Mesothelial cell of epicardium (in vitro differentiated cells): ENCODE data around the gene PON2. TPM values are rescaled to one million over a fixed set of nuclear protein-coding genes. Genes with fewer than 3 reads are reported as not detected.
"Not testable (repeated sequence)": the region's sequence is repeated elsewhere in the genome, so short reads cannot be mapped to it uniquely, and the experiment has no call there.

Experiments used
- DNase-seq, 2 experiments: peaks; one replicate each; pipeline ENCODE4 v3.0.0; 2021; ENCODE audit warnings: low spot score in 2 of 2; ENCODE audit not compliant: unreplicated experiment in 2 of 2
- H3K27ac Mint-ChIP-seq: 2 replicates; pipeline ENCODE4 v1.8.0; 2021; ENCODE audit warnings: mixed read lengths
- H3K27me3 Mint-ChIP-seq: 2 replicates; pipeline ENCODE4 v1.8.0; 2021; ENCODE audit warnings: low read depth, mixed read lengths
- H3K36me3 Mint-ChIP-seq: 2 replicates; pipeline ENCODE4 v1.8.0; 2021; ENCODE audit warnings: mixed read lengths
- H3K4me1 Mint-ChIP-seq: 2 replicates; pipeline ENCODE4 v1.8.0; 2021; ENCODE audit warnings: mixed read lengths
- H3K4me3 Mint-ChIP-seq: 2 replicates; pipeline ENCODE4 v1.8.0; 2021; ENCODE audit warnings: mild to moderate bottlenecking, moderate library complexity, mixed read lengths
- H3K9me3 Mint-ChIP-seq: 2 replicates; pipeline ENCODE4 v1.8.0; 2021; ENCODE audit warnings: mixed read lengths
- CTCF ChIP-seq: fragments of 200-600 bp; sonication (generic); IDR thresholded peaks from one replicate; pipeline ENCODE4 v1.5.0; 2021; ENCODE audit warnings: antibody characterized with exemption; ENCODE audit not compliant: unreplicated experiment
- total RNA-seq: library from RNA; stranded (reverse); gene quantifications from 3 replicates; pipeline ENCODE4 v1.2.1, GENCODE V29; 2021

The PON2 gene
- total RNA-seq, 1 donor from 2014 or later: 115 TPM

GRCh38 chr7:95470452-95470851 is 35.6 kb upstream of the PON2 start:
- no peak for DNase-seq
- Mint-ChIP-seq H3K36me3 (no peaks in the 10 kb centered on the region), H3K27me3 (no peaks in the 10 kb centered on the region), H3K27ac (no peak overlapping the region), H3K4me1 (peaks cover 23% of the 10 kb centered on the region), H3K4me3 (no peak overlapping the region), H3K9me3 (no peaks in the 10 kb centered on the region)
- TF ChIP-seq CTCF: no peak

DNA sequence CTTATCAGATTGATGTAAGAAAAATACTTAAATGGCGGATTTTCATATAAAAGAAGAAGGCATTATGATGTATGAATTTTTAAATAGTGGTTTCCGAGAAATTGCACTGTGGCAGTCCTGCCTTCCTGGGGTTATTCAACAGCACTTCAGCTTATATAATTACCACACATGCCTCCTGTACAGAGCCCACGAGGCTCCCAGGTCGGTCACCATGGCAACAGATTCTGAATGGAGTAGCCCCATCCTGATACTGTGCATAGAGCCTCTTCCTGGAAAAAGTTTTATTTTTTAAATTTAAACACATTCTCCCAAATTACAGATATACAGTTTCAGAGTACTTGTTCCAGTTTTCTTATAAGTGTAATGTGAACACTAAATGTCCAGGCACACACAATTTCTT is 35.0 kb upstream of the PON2 start:
- TF ChIP-seq CTCF: no peak
- Mint-ChIP-seq H3K27ac (no peak overlapping the region), H3K4me1 (peaks cover 23% of the 10 kb centered on the region), H3K36me3 (no peaks in the 10 kb centered on the region), H3K4me3 (no peak overlapping the region), H3K27me3 (no peaks in the 10 kb centered on the region), H3K9me3 (no peaks in the 10 kb centered on the region)
- DNase-seq: no peak

DNA sequence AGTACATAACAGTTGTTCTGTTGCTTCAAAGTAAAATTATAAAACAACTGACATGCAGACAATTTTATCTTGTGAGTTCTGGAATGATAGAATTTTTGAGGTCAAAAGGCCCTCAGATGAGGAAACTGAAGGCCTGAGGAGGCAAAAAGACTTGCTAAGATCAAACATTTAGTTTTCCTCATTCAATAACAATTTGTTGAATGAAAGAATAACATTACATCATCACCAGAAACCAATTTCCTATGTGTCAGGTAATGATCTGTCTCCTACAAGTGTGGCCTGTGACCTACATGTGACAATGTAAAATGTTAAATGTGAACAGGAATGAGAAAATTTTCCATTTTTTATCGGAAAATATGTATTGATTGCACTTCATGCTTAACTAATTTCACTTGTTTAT is 34.4 kb upstream of the PON2 start:
- DNase-seq: no peak
- no peak overlapping the region for H3K4me3 Mint-ChIP-seq
- H3K36me3 Mint-ChIP-seq: no peaks in the 10 kb centered on the region
- H3K9me3 Mint-ChIP-seq: no peaks in the 10 kb centered on the region
- H3K27me3 Mint-ChIP-seq: no peaks in the 10 kb centered on the region
- peaks cover 23% of the 10 kb centered on the region for H3K4me1 Mint-ChIP-seq
- TF ChIP-seq CTCF: no peak
- H3K27ac Mint-ChIP-seq: no peak overlapping the region

- Mint-ChIP-seq H3K27me3 (no peaks in the 10 kb centered on the region), H3K27ac (no peak overlapping the region), H3K9me3 (no peaks in the 10 kb centered on the region), H3K4me1 (peaks cover 20% of the 10 kb centered on the region), H3K4me3 (no peak overlapping the region), H3K36me3 (no peaks in the 10 kb centered on the region)
- DNase-seq: no peak
- no peak for TF ChIP-seq CTCF
Measured at GRCh38 chr7:95467912-95468607, 33.2 kb upstream of the PON2 start.

GRCh38 chr7:95460653-95461052 is 25.8 kb upstream of the PON2 start:
- H3K9me3 Mint-ChIP-seq: peaks cover 46% of the 10 kb centered on the region
- not testable (repeated sequence) for H3K36me3 Mint-ChIP-seq, H3K4me3 Mint-ChIP-seq, H3K27me3 Mint-ChIP-seq, H3K27ac Mint-ChIP-seq, H3K4me1 Mint-ChIP-seq, DNase-seq

GRCh38 chr7:95457947-95458346 is 23.1 kb upstream of the PON2 start:
- H3K4me3 Mint-ChIP-seq: no peak overlapping the region
- no peaks in the 10 kb centered on the region for H3K4me1 Mint-ChIP-seq
- TF ChIP-seq CTCF: no peak
- H3K27ac Mint-ChIP-seq: no peak overlapping the region
- peaks cover 46% of the 10 kb centered on the region for H3K9me3 Mint-ChIP-seq
- no peak for DNase-seq
- peaks cover 7% of the 10 kb centered on the region for H3K36me3 Mint-ChIP-seq
- no peaks in the 10 kb centered on the region for H3K27me3 Mint-ChIP-seq
